GM12878 (cell line): Measurements from ENCODE around the gene DIO2. TPM values are rescaled to one million over a fixed set of nuclear protein-coding genes. Genes with fewer than 3 reads are reported as not detected.

ENCODE experiments used
- ATAC-seq: fragments of 200-7000 bp; cut with Tn5 transposase; 3 replicates; pipeline ENCODE4 v1.9.1; 2020; ENCODE audit warnings: mild to moderate bottlenecking, moderate library complexity
- BruUV-seq: library from RNA; stranded (reverse); fragments of 400-500 nt; replicated peaks from 2 replicates; lab custom pipeline; 2021; lab: Mats Ljungman, UMichigan
- CTCF ChIA-PET: fragments of 300-600 bp; sonication (Branson Sonifier 250); formaldehyde crosslinking; extraction: SDS; loops from one replicate; lab custom pipeline; 2021; ENCODE audit warnings: inconsistent platforms; lab: Yijun Ruan, JAX
- POLR2A ChIA-PET: fragments of 350-600 bp; formaldehyde crosslinking; extraction: SDS; loops from one replicate; lab custom pipeline; 2021; ENCODE audit warnings: inconsistent platforms; lab: Charles Lee
- RAD21 ChIA-PET: fragments of 300-600 bp; sonication (Branson Sonifier 250); formaldehyde crosslinking; loops from one replicate; lab custom pipeline; 2023; ENCODE audit warnings: antibody characterized with exemption; ENCODE audit not compliant: unreplicated experiment; lab: Charles Lee
- SMC1A ChIA-PET: fragments of 300-600 bp; sonication (Branson Sonifier 250); formaldehyde crosslinking; loops from one replicate; lab custom pipeline; 2023; ENCODE audit not compliant: unreplicated experiment, uncharacterized antibody; lab: Charles Lee
- DNase-seq: peaks from one replicate; pipeline ENCODE4 v3.0.0-alpha.2; 2011; ENCODE audit warnings: low read depth, low spot score
- FAIRE-seq: peaks from 3 replicates; lab custom pipeline; 2011; peaks lifted over from hg19 to GRCh38; lab: Jason Lieb, UNC
- H2AFZ ChIP-seq: 2 replicates; pipeline ENCODE4 v1.6.0; 2011; ENCODE audit warnings: low read depth, low read length, control low read depth; ENCODE audit not compliant: control insufficient read depth
- H3K27ac ChIP-seq: 2 replicates; pipeline ENCODE4 v1.5.1; 2011; ENCODE audit warnings: control low read depth; ENCODE audit not compliant: control insufficient read depth, insufficient read depth
- H3K27me3 ChIP-seq, 2 experiments: replicated peaks in 1 of 2; 2 replicates each; pipeline versions ENCODE4 v1.6.0 to v1.6.1; 2011; ENCODE audit warnings: low read length in 1 of 2; ENCODE audit not compliant: control insufficient read depth in 2 of 2, insufficient read depth in 2 of 2
- H3K36me3 ChIP-seq, 2 experiments: 2 replicates each; pipeline ENCODE4 v1.5.1; 2011; ENCODE audit warnings: low read length in 1 of 2; ENCODE audit not compliant: control insufficient read depth in 2 of 2, insufficient read depth in 2 of 2
- H3K4me1 ChIP-seq: 2 replicates; pipeline ENCODE4 v1.6.1; 2011; ENCODE audit warnings: mild to moderate bottlenecking, low read length, moderate library complexity, mixed read lengths; ENCODE audit not compliant: control insufficient read depth, insufficient read depth
- H3K4me2 ChIP-seq: 2 replicates; pipeline ENCODE4 v1.6.0; 2011; ENCODE audit warnings: control low read depth; ENCODE audit not compliant: control insufficient read depth, insufficient read depth
- H3K4me3 ChIP-seq: fragments of 200-600 bp; sonication (generic); 2 replicates; pipeline ENCODE4 v1.5.1; 2016
- H3K79me2 ChIP-seq: 2 replicates; pipeline ENCODE4 v1.6.0; 2011; ENCODE audit warnings: low read length; ENCODE audit not compliant: control insufficient read depth, insufficient read depth
- H3K9ac ChIP-seq: 2 replicates; pipeline ENCODE4 v1.8.0; 2011; ENCODE audit warnings: low read length, control low read depth, mixed read lengths; ENCODE audit not compliant: control insufficient read depth, insufficient read depth
- H3K9me3 ChIP-seq: replicated peaks from 3 replicates; pipeline ENCODE4 v1.5.1; 2011; ENCODE audit warnings: mild to moderate bottlenecking, low read length; ENCODE audit not compliant: control insufficient read depth, insufficient read depth
- H4K20me1 ChIP-seq: 2 replicates; pipeline ENCODE4 v1.6.0; 2011; ENCODE audit not compliant: control insufficient read depth, insufficient read depth
- CHD1 ChIP-seq: IDR thresholded peaks from 2 replicates; pipeline ENCODE4 v1.6.1; 2012; ENCODE audit warnings: low read depth, low read length, improper control_type of control experiment
- CREB1 ChIP-seq: IDR thresholded peaks from 2 replicates; pipeline ENCODE4 v1.6.1; 2012; ENCODE audit warnings: low read depth, mild to moderate bottlenecking, inconsistent platforms
- FOS ChIP-seq: IDR thresholded peaks from 3 replicates; pipeline ENCODE4 v1.6.1; 2011; ENCODE audit warnings: borderline replicate concordance; ENCODE audit not compliant: insufficient read length; ENCODE audit errors: extremely low read depth
- POLR2AphosphoS5 ChIP-seq: IDR thresholded peaks from 2 replicates; pipeline ENCODE4 v1.6.1; 2011; ENCODE audit warnings: mild to moderate bottlenecking, low read length, inconsistent platforms
- SIX5 ChIP-seq: IDR thresholded peaks from 2 replicates; pipeline ENCODE4 v1.6.1; 2011; ENCODE audit warnings: mild to moderate bottlenecking, low read depth, low read length, moderate library complexity; ENCODE audit not compliant: severe bottlenecking
- STAT1 ChIP-seq: fragments of 450-650 bp; conservative IDR thresholded peaks from 2 replicates; pipeline ENCODE4 v1.6.1; 2014; ENCODE audit warnings: antibody characterized with exemption, mild to moderate bottlenecking
- WGBS: methylation state at CpG from one replicate; pipeline ENCODE4 v1.1.6; 2016; ENCODE audit warnings: low lambda C conversion rate; ENCODE audit not compliant: insufficient replicate concordance, insufficient coverage; ENCODE audit errors: missing lambda C conversion rate; 5-methylcytosine and 5-hydroxymethylcytosine counted together
- in situ Hi-C: fragments of 300-500 bp; cut with MboI; formaldehyde crosslinking; loops from 9 replicates; pipeline ENCODE4 v1.14.3; 2018; ENCODE audit warnings: mixed read lengths
- intact Hi-C: fragments of 100-400 bp; cut with micrococcal nuclease; formaldehyde crosslinking; loops from one replicate; pipeline ENCODE4 v1.14.2; 2022; ENCODE audit not compliant: unreplicated experiment
- polyA plus RNA-seq, 11 experiments: library from polyadenylated mRNA; depleted of rRNA in 4 of 11; unstranded in 6 of 11; stranded (reverse) in 5 of 11; fragments of >200 nt; fragmentation: Nextera tagmentation in 4 of 11; fragmentation: Illumina TruSeq in 1 of 11; extraction: Ambion mirVana in 4 of 11; extraction: Trizol in 1 of 11; gene quantifications; 1 replicate in 1 of 11; 2 replicates in 10 of 11; pipeline versions ENCODE4 v1.2.1 to v1.2.3, GENCODE V29; 2011 to 2016; ENCODE audit warnings: inconsistent platforms in 2 of 11, missing spikeins in 2 of 11, low read depth in 1 of 11
- total RNA-seq, 4 experiments: library from RNA; depleted of rRNA in 3 of 4; stranded (reverse); fragments of >200 nt in 3 of 4; fragmentation: Illumina TruSeq in 1 of 4; extraction: Trizol in 1 of 4; gene quantifications; 2 replicates each; pipeline versions ENCODE4 v1.2.1 to v1.2.3, GENCODE V29; 2013 to 2021
- TF ChIP-seq, protein P1 (sequence below): IDR thresholded peaks from 2 replicates; pipeline ENCODE4 v1.6.1; 2011; ENCODE audit warnings: borderline replicate concordance, low read depth, mild to moderate bottlenecking, moderate library complexity, mixed read lengths, low read length; ENCODE audit not compliant: insufficient read depth; ENCODE audit errors: extremely low read length

DIO2 gene
- total and polyA plus RNA-seq, 10 of the 15 experiments (the other 5 are each of a cell fraction or from before 2014, with no cell fraction given): not detected

DNA sequence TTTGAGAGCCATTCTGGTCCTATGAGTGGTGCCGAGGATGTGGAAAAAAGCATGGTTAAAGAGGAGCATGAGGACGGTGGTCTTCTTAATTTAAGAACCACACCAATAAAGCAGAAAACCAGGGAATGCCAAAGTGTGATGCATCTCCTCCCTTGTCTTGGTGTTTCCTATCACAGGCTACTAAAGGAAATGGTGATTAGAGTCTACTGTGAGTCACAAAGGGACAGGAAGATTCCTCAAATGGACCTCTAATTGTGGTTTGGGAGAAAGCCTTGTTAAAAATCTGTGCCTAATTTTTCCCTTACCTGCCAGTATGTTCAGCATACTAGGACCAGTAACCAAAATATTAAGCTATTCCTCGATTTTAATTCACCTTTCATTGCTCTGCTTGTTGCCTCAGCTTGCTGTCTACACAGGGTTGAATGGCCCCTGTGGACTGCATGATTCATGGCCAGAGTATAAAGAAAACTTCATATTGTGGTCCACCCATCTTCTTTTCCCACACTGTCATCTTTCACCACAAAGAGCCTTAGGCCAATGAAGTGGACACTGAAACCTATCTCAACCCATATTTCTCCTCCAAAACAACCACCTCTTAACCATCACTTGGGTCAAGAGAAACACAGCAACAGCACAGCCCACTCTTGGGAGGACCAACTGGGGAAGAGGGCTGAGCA lies 38.8 kb downstream of the DIO2 start:
- no peak overlapping the region for H3K4me3 ChIP-seq
- CTCF ChIA-PET: no interaction called here
- in situ Hi-C loops: no loop called here
- no peaks in the 10 kb centered on the region for H3K27me3 ChIP-seq
- H2AFZ ChIP-seq: no peak overlapping the region
- H3K9me3 ChIP-seq: no peaks in the 10 kb centered on the region
- no peak for TF ChIP-seq FOS
- no peak for TF ChIP-seq STAT1
- no peak for TF ChIP-seq SIX5
- TF ChIP-seq, protein P1, sequence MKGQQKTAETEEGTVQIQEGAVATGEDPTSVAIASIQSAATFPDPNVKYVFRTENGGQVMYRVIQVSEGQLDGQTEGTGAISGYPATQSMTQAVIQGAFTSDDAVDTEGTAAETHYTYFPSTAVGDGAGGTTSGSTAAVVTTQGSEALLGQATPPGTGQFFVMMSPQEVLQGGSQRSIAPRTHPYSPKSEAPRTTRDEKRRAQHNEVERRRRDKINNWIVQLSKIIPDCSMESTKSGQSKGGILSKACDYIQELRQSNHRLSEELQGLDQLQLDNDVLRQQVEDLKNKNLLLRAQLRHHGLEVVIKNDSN: no peak
- TF ChIP-seq POLR2AphosphoS5: no peak
- no peak for TF ChIP-seq CREB1
- TF ChIP-seq CHD1: no peak
- TF ChIP-seq, all 136 proteins: peak for 0
- DNase-seq (no peak), ATAC-seq (no peak), FAIRE-seq (no peak)
- Histone ChIP-seq H3K9ac (no peak overlapping the region), H3K4me1 (no peaks in the 10 kb centered on the region), H3K4me2 (no peak overlapping the region), H3K27ac (no peak overlapping the region), H4K20me1 (no peaks in the 10 kb centered on the region), H3K79me2 (no peaks in the 10 kb centered on the region), H3K36me3 (no peaks in the 10 kb centered on the region)
- BruUV-seq: no TSS peak
- intact Hi-C loops: no loop called here
- ChIA-PET SMC1A (no interaction called here), RAD21 (no interaction called here), POLR2A (no interaction called here)
- 30% methylated on average over 3 of the region's 3 CpGs for WGBS
